Duodenal mucosa (tissue), 2 donors: ENCODE data around the gene ZNF189.

ENCODE experiments used
- H3K27ac ChIP-seq: one replicate; pipeline ENCODE4 v1.7.0; 2013; ENCODE audit warnings: low read depth, low read length
- H3K27me3 ChIP-seq, 2 donors: one replicate each; pipeline ENCODE4 v1.7.0; 2013; ENCODE audit warnings: low read length in 2 of 2, control low read depth in 1 of 2; ENCODE audit not compliant: insufficient read depth in 2 of 2, control insufficient read depth in 1 of 2
- H3K36me3 ChIP-seq, 2 donors: one replicate each; pipeline ENCODE4 v1.7.0; 2013; ENCODE audit warnings: low read length in 2 of 2, control low read depth in 1 of 2; ENCODE audit not compliant: insufficient read depth in 2 of 2, control insufficient read depth in 1 of 2
- H3K4me1 ChIP-seq, 2 donors: one replicate each; pipeline ENCODE4 v1.7.0; 2013; ENCODE audit warnings: low read length in 2 of 2, control low read depth in 1 of 2; ENCODE audit not compliant: insufficient read depth in 2 of 2, control insufficient read depth in 1 of 2
- H3K4me3 ChIP-seq, 2 donors: one replicate each; pipeline ENCODE4 v1.7.0; 2013; ENCODE audit warnings: low read length in 2 of 2, low read depth in 1 of 2
- H3K9ac ChIP-seq, 2 donors: one replicate each; pipeline ENCODE4 v1.7.0; 2013; ENCODE audit warnings: low read length in 2 of 2, low read depth in 1 of 2
- H3K9me3 ChIP-seq, 2 donors: one replicate each; pipeline ENCODE4 v1.7.0; 2013; ENCODE audit warnings: low read length in 2 of 2, control low read depth in 1 of 2; ENCODE audit not compliant: control insufficient read depth in 1 of 2

Gene ZNF189

DNA sequence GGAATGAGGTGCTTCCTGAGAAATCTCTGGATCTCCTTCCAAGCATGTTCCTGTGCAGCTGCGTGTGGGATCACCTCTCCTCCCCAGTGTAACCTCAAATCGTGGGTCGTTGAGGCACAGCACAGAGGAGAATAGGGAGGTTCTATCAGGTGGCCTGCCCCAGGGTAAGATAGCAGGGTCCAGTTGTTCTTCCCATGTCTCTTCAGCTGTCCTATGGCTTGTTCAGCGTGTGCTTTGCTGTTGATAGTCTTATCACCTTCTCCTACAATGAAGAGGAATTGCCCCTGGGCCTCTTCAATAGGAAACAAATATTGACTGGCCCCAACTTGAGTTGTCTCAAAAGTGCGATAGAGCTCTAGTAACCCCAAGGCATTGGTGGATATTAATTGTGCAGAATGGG is 36.2 kb upstream of the ZNF189 start:
- no peak overlapping the region for H3K27ac ChIP-seq
- H3K9me3 ChIP-seq, result no peaks in the 10 kb centered on the region
- H3K4me1 ChIP-seq, result peaks cover 3 to 5% of the 10 kb centered on the region in 2 donors
- no peak overlapping the region for H3K4me3 ChIP-seq
- no peaks in the 10 kb centered on the region for H3K27me3 ChIP-seq
- H3K36me3 ChIP-seq, result no peaks in the 10 kb centered on the region
- no peak overlapping the region for H3K9ac ChIP-seq

DNA sequence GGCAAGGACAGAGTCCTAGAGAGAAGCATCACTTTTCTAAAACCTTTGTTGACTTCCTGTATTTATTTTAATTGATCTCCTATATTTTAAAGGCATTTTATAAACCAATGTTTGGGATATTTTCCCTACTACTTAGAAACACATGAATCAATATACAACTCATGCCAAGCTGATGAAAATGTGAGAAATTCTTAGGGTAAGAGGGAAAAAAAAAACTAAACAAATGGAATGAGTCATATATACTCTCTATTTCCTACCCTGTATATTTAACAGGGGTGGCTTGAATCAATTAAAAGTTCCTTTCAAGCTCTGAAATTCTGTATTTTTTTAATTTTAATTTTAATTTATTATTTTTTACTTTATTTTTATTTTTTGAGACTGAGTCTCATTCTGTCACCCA is 33.5 kb upstream of the ZNF189 start:
- Histone ChIP-seq H3K9ac (no peak overlapping the region), H3K4me1 (peaks cover 3 to 5% of the 10 kb centered on the region in 2 donors), H3K27ac (no peak overlapping the region), H3K9me3 (no peaks in the 10 kb centered on the region), H3K36me3 (no peaks in the 10 kb centered on the region), H3K4me3 (no peak overlapping the region), H3K27me3 (no peaks in the 10 kb centered on the region)

DNA sequence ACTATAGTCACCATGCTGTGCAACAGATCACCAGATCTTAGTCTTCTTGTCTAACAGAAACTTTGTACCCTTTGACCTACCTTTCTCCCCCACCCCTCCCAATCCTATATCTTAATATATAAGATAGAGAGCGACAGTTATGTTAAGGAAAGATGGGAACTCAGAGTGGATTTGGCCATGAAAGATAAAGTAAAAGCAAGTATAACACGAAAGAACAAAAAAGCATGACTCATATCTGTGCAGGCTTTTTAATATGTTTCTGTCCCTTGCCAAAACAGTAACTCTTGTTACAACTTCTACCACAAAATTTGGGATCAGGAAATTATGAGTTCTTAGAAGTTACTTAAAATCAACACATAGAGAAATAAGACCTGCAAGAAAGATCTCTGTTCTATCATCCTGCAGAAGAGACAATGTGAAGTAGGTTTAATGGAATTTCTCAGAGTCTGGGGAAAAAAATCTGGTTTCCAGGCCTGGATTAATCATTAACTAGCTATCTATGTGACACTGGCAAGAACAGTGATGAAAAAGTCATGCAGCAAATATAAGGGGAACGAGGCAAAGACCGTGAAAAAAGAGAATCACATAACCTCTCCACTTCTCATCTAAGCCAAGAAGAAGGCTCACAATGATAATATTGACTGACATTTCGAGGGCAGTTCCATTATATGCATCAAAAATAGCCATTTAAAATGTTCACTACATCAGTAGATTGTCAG is 32.5 kb upstream of the ZNF189 start:
- H3K9ac ChIP-seq, result no peak overlapping the region
- H3K27me3 ChIP-seq, result no peaks in the 10 kb centered on the region
- no peak overlapping the region for H3K27ac ChIP-seq
- H3K4me1 ChIP-seq, result peaks cover 3 to 5% of the 10 kb centered on the region in 2 donors
- H3K9me3 ChIP-seq, result no peaks in the 10 kb centered on the region
- no peak overlapping the region for H3K4me3 ChIP-seq
- H3K36me3 ChIP-seq, result no peaks in the 10 kb centered on the region

DNA sequence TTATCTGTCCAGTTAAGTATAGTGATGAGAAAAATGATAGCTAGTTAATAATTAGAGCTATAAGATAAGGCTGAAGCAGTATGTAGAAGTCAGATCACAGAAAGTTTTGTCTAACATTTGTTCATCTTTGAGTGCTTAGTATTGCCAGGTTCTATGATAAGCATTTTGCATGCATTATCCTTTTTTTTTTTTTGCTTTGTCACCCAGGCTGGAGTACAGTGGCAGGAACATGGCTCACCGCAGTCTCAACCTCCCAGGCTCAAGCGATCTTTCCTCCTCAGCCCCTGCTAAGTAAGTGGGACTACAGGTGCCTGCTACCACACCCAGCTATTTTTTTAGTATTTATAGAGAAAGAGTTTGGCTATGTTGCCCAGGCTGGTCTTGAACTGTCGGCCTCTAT is 31.3 kb upstream of the ZNF189 start:
- Histone ChIP-seq H3K4me3 (no peak overlapping the region), H3K27me3 (no peaks in the 10 kb centered on the region), H3K4me1 (peaks cover 3 to 5% of the 10 kb centered on the region in 2 donors), H3K36me3 (no peaks in the 10 kb centered on the region), H3K9ac (no peak overlapping the region), H3K27ac (no peak overlapping the region), H3K9me3 (no peaks in the 10 kb centered on the region)

DNA sequence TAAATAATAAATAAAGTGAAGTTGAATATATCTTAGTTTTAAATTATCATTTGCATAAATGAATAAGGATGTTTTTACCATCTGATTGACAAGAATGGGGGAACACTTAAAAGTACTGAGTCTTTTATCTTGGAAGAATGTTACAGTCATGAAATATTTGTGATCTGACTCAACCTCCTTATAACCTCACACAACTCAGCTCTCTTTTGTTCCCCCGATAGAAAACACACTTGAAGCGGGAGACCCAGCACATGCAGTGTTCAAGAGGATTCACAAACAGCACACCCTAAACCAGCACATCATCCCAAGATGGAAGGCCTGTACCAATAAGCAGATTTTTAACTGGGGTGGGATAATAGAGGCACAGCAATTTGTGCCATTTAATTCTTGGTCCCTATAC is 29.4 kb upstream of the ZNF189 start:
- no peak overlapping the region for H3K4me3 ChIP-seq
- H3K36me3 ChIP-seq, result no peaks in the 10 kb centered on the region
- no peak overlapping the region for H3K9ac ChIP-seq
- no peaks in the 10 kb centered on the region for H3K9me3 ChIP-seq
- peaks cover 3 to 5% of the 10 kb centered on the region in 2 donors for H3K4me1 ChIP-seq
- H3K27me3 ChIP-seq, result no peaks in the 10 kb centered on the region
- no peak overlapping the region for H3K27ac ChIP-seq

DNA sequence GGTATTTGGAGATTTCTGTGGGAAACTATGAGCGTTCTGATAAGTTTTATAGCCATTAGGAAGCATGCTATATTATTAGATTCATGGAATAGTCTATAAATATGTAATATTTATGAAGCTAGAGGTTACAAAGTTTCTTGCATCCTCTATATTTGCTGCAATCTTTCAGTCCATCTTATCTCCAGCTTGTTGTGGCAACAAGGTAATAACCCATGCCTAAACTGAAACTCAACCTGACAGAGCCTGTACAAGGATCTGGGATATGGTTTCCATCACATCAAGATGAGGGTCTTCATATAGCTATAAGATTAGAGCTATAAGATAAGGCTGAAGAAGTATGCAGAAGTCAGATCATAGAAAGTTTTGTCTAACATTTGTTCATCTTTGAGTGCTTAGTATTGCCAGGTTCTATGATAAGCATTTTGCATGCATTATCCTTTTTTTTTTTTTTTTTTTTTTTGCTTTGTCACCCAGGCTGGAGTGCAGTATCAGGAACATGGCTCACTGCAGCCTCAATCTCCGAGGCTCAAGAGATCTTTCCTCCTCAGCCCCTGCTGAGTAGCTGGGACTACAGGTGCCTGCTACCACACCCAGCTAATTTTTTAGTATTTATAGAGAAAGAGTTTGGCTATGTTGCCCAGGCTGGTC is 28.6 kb upstream of the ZNF189 start:
- Histone ChIP-seq H3K9me3 (no peaks in the 10 kb centered on the region), H3K36me3 (no peaks in the 10 kb centered on the region), H3K4me3 (no peak overlapping the region), H3K9ac (no peak overlapping the region), H3K4me1 (peaks cover 3 to 5% of the 10 kb centered on the region in 2 donors), H3K27me3 (no peaks in the 10 kb centered on the region), H3K27ac (no peak overlapping the region)

DNA sequence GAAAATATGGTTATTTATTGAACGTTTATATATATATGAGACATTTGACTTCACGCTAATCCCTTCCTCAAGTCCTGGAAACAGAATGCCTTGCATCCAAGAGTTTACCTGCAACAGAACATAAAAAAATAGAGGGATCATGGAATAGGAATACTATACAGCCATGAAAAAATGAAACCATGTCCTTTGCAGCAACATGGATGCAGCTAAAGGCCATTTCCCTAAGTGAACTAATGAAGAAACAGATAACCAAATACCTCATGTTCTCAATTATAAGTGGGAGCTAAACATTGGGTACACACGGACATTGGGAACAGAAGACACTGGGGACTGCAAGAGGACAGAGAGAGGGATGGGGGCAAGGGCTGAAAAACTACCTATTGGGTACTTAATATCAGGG is 26.8 kb upstream of the ZNF189 start:
- no peaks in the 10 kb centered on the region for H3K4me1 ChIP-seq
- no peaks in the 10 kb centered on the region for H3K36me3 ChIP-seq
- H3K27me3 ChIP-seq, result no peaks in the 10 kb centered on the region
- no peak overlapping the region for H3K27ac ChIP-seq
- no peaks in the 10 kb centered on the region for H3K9me3 ChIP-seq
- no peak overlapping the region for H3K9ac ChIP-seq
- H3K4me3 ChIP-seq, result no peak overlapping the region

DNA sequence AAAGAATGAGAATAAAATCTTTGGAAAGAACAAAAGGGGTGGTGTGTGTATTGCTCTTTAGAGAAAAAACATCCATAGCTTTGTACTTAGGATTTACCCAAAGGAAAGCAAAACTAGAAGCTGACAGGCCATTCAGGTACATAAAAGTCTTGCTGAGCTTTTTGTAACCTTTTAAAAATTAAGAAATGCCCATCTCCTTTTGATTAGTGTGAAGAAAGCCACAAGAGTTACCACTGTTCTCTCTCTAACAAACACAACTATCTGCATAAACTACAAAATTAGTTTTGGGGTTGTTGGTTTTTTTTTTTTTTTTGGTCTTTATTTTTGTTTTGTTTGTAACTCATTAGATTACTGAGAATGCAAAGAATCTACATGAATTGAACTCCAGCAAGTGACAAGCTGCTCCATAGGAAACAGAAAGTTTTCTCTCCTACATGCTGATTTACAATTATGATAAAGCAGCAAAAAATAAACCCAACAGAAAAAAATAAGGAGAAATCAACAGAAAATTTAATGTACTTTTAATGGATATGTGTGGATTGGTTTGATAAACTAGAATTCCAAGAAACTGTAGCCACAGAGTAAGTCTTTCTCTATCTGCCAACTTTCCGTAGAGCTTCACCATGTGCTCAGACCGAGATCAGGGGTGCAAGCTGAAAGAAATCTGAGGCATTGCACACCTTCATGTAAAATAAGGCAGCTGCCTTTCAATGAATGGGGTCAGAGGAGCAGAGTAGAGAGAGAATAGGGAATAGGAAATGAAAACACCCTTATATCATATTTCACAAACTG is 26.1 kb upstream of the ZNF189 start:
- Histone ChIP-seq H3K27ac (no peak overlapping the region), H3K4me3 (no peak overlapping the region), H3K36me3 (no peaks in the 10 kb centered on the region), H3K9ac (no peak overlapping the region), H3K27me3 (no peaks in the 10 kb centered on the region), H3K4me1 (no peaks in the 10 kb centered on the region), H3K9me3 (no peaks in the 10 kb centered on the region)

DNA sequence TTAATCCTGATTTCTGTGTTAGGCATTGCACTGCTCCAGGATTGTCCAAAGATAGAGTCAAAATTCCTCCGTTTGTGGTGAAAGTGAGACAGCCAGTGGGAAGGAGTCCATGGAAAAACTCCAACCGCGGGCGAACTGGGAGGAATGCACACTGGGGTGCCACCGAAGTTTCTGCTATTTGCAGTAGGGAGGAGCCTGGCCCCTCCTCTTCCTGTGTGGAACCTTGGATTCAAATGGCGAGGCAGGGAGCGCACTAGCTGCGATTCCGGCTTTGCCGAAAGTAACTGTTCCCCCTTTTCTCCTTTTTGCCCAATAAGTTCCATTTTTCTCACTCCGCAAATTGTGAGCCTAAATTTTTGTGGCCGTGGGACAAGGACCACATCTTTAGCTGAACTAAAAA is 23.1 kb upstream of the ZNF189 start:
- Histone ChIP-seq H3K4me3 (no peak overlapping the region), H3K36me3 (no peaks in the 10 kb centered on the region), H3K9me3 (no peaks in the 10 kb centered on the region), H3K27ac (no peak overlapping the region), H3K9ac (no peak overlapping the region), H3K4me1 (no peaks in the 10 kb centered on the region), H3K27me3 (no peaks in the 10 kb centered on the region)

DNA sequence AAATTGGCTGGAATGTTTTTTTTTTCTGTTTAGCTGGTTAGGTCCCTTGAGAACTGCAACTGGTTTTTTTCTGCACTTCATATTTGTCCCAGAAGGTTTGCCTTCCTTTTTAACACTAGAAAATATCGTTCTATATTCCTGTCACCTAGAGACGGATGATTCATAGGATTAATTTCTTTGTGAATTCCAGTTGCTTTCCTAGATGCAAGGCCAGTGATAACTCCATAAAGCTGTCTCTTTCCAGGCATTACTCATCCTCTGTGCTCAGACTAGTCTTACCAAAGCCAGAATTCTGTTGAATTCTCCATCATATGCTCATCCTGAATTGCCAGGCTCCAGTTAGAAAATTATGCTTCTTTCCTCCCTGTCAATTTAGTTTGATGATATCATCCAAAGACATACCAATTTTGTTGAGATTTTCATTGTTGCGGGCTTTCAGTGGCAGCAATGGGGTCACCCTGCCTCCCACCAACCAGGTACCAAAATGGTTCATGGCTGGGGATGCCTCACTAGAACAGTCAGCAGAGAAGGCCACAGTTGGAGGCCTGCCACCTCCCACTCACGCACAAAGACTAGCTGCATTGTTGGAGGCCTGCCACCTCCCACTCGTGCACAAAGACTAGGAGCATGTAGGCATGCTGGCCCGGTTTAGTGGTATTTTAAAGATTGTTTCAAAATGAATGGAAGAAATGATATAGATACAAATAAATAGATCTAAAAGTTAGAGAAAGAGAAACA is 22.4 kb upstream of the ZNF189 start:
- Histone ChIP-seq H3K9ac (no peak overlapping the region), H3K27ac (no peak overlapping the region), H3K4me1 (no peaks in the 10 kb centered on the region), H3K4me3 (no peak overlapping the region), H3K9me3 (no peaks in the 10 kb centered on the region), H3K27me3 (no peaks in the 10 kb centered on the region), H3K36me3 (no peaks in the 10 kb centered on the region)
